MG63 (cell line): Measurements from ENCODE around the gene MRPL11. TPM values are rescaled to one million over a fixed set of nuclear protein-coding genes. Genes with fewer than 3 reads are reported as not detected.

ENCODE experiments used
- DNase-seq: peaks from one replicate; pipeline ENCODE4 v3.0.0-alpha.2; 2020
- H3K27me3 ChIP-seq: fragments of 250-450 bp; sonication (Bioruptor Pico); 2 replicates; pipeline ENCODE4 v1.5.1; 2020; ENCODE audit warnings: mild to moderate bottlenecking, moderate library complexity
- H3K36me3 ChIP-seq: fragments of 250-450 bp; sonication (Bioruptor Pico); 2 replicates; pipeline ENCODE4 v1.5.1; 2020; ENCODE audit warnings: mild to moderate bottlenecking, moderate library complexity
- H3K4me3 ChIP-seq: fragments of 250-450 bp; sonication (Bioruptor Pico); 2 replicates; pipeline ENCODE4 v1.5.1; 2020; ENCODE audit warnings: mild to moderate bottlenecking, moderate library complexity
- H3K9me3 ChIP-seq: fragments of 250-450 bp; sonication (Bioruptor Pico); 2 replicates; pipeline ENCODE4 v1.5.1; 2020; ENCODE audit warnings: mild to moderate bottlenecking, moderate library complexity
- total RNA-seq: library from RNA; depleted of rRNA; stranded (reverse); fragments of >200 nt; shearing (Covaris generic); gene quantifications from 2 replicates; pipeline ENCODE4 v1.2.3, GENCODE V29; 2014; ENCODE audit warnings: low replicate concordance; rRNA removed

MRPL11 gene
- total RNA-seq = 92.7 and 167 TPM in 2 replicates

- Histone ChIP-seq H3K9me3 (no peaks in the 10 kb centered on the region), H3K4me3 (peak within 1 kb of the TSS; percentile 81), H3K36me3 (peaks cover 8% of the 10 kb centered on the region), H3K27me3 (no peaks in the 10 kb centered on the region)
- peak; percentile 89 for DNase-seq
Measured at GRCh38 chr11:66438504-66439466, at the start of gene MRPL11. Gene MRPL11, minus strand, starts transcription at chr11:66438848. Its CDS starts 94 bp downstream, at chr11:66438754.

DNA sequence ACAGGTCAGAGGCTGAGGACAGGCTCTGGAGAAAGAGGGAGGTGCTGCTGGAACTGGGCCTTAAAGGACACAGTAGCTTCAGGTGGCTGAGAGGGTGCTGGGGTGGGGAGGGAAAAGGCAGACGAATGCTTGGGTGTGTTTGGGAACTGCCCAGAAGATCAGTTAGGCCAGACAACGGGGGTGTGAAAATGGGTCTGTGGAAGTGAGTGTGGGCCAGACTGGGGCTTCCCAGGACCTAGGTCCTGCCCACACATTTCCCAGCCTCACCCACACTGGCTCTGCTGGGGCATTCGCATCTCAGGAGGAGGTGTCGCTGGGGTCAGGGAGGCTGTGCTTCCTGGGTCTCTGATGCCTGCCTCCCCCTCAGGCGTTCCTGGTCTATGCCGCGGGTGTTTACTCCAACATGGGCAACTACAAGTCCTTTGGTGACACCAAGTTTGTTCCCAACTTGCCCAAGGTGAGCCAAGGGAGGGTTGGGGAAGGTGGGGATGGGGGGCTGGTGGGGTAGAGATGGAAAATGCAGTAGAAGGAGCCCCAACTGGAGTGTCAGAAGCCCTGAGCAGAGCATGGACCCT lies 46.2 kb upstream of the MRPL11 start:
- no peak for DNase-seq
- H3K36me3 ChIP-seq = peaks cover 18% of the 10 kb centered on the region
- H3K27me3 ChIP-seq = no peaks in the 10 kb centered on the region
- no peaks in the 10 kb centered on the region for H3K9me3 ChIP-seq
- H3K4me3 ChIP-seq = no peak overlapping the region

GRCh38 chr11:66480117-66480938 lies 41.7 kb upstream of the MRPL11 start, which contains the start of gene DPP3:
Gene DPP3, plus strand, starts transcription at chr11:66480434. Its CDS starts 1,767 bp downstream, at chr11:66482201.
- Histone ChIP-seq H3K4me3 (peak within 1 kb of the TSS; percentile 72), H3K36me3 (peaks cover 17% of the 10 kb centered on the region), H3K27me3 (no peaks in the 10 kb centered on the region), H3K9me3 (no peaks in the 10 kb centered on the region)
- DNase-seq = peak; percentile 98

DNA sequence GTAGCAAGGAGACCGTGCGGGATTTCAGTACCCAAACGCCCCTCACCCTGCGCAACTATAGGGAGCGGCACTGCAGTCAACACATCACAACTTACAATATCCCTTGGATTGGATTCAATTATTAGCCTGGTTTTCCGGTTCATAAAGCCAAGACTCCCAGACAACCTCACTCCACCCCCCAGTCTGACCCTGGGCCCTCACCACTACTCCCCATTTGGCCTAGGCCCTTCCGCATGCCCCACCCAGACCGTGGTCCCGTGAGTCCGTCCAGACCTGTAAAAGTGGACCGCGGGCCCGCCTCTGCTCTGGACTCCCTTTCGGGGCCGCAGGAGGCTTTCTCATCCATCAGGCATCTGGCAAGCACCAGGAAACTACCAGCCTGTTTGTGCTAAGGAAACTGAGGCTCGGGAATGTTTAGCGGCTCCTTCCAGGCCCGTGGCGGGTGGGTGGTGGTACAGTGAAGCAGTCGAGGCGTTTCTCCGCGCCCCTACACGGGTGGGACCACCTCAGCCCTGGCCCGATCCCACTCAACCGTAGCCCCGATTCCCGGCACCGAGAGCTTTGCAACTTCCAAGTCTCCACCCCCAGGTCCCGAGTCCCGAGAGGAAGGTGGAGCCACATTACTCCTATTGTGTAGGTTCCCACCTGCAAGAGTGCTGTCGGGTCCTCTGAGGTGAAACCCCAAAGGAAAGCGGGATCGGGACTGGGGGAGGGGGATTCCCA lies 40.9 kb upstream of the MRPL11 start:
- Histone ChIP-seq H3K4me3 (peak overlapping the region; percentile 72), H3K9me3 (no peaks in the 10 kb centered on the region), H3K36me3 (peaks cover 17% of the 10 kb centered on the region), H3K27me3 (no peaks in the 10 kb centered on the region)
- DNase-seq = peak; percentile 65

GRCh38 chr11:66478729-66479393 lies 40.2 kb upstream of the MRPL11 start:
- Histone ChIP-seq H3K4me3 (peak overlapping the region; percentile 72), H3K27me3 (no peaks in the 10 kb centered on the region), H3K36me3 (peaks cover 17% of the 10 kb centered on the region), H3K9me3 (no peaks in the 10 kb centered on the region)
- DNase-seq = no peak

DNA sequence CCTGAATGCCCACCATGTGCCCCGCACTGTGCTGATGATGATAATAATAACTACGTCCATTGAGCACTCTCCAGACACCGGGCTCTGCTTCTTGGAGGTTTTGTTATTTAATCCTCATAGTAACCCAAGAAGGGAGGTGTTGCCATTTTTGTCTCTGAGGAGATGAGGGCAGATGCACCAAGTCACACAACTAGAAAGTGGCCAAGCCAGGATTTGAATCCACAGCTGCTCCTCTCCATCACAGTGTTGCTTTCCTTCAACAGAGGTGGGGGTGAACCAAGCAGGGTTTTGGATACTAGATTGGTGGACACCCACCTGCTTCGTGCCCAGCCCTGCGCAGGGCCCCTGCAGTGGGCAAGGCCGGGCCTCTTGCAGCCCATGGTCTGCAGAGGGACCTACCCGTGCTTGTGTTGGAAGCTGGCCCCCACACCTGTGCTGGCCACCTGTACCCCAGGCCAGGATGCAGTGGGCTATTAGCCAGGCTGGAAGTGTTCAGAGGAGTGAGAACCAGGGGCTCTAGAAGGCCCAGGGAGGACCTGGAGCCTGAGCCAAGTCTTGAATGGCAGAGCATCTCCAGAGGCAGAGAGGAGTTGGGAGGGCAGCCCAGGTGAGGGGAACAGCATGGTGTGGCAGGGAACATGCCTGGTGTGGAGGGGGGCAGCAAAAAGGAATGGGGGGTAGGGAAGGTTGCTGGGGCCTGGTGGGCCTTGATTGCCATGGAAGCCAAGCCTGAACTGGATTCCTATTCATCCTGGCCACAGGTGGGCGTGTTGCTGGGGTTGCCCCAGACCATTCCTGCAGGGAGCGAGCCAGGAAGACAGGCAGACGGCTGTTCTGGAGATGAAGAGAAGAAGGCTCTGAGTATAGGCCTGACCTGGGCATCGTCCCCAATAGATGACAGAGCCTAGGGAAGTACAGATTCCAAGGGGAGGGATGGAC lies 38.9 kb upstream of the MRPL11 start:
- DNase-seq = no peak

DNA sequence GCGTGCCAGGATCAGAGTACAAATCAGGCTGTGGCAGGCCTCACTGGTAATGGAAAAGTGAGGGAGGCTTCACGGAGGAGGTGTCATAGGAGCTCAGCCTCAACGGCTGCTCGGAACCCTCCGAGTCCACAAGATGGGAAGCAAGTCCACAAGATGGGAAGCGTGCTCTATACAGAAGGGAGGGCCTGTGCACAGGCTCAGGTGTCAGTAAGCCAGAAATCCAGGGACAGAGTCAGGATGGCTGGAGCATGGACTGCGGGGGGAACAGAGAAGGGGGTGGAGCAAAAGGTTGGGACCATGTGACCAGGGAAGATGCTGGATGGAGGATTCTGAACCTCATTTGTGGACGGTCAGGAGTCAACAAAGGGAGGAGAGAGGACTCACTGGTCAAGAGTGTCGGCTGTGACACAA lies 38.2 kb upstream of the MRPL11 start:
- H3K9me3 ChIP-seq = no peaks in the 10 kb centered on the region
- DNase-seq = no peak
- peaks cover 6% of the 10 kb centered on the region for H3K36me3 ChIP-seq
- no peak overlapping the region for H3K4me3 ChIP-seq
- H3K27me3 ChIP-seq = no peaks in the 10 kb centered on the region

More for the DNA sequence above, 38.9 kb upstream of the MRPL11 start:
- Histone ChIP-seq H3K27me3 (no peaks in the 10 kb centered on the region), H3K36me3 (peaks cover 9% of the 10 kb centered on the region), H3K9me3 (no peaks in the 10 kb centered on the region), H3K4me3 (no peak overlapping the region)

DNA sequence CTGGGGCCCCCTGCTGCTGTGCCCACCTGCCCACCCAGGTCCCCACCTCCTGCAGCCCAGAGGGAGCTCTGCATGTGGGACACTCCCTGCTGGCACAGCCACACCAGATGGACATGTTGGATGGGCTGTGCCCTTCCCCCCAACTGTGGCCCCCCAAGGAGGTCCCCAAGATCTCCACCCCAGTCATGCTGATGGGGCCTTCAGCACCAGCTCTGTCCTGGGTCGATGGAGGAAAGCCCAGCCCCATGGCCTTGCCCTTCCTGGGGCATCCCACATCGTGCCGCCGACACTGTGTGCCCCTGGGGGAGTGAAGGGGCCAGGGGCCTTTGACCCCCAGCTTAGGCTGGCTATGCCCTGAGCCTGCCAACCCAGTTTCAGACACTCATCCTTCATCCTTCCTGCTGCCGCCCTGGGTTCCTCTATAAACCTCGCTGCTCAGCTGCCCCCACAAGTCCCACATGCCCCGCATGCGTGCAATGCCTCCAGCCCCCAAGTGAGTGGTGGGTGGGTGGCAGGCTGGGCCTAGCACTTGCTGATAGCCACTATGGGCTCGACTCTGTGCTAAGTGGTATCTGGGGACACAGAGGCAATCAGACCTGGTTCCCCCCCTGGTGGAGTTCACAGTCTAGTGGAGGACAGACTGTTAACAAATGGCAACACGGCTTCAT lies 37.7 kb upstream of the MRPL11 start:
- Histone ChIP-seq H3K27me3 (no peaks in the 10 kb centered on the region), H3K9me3 (no peaks in the 10 kb centered on the region), H3K4me3 (no peak overlapping the region), H3K36me3 (peaks cover 5% of the 10 kb centered on the region)
- no peak for DNase-seq

DNA sequence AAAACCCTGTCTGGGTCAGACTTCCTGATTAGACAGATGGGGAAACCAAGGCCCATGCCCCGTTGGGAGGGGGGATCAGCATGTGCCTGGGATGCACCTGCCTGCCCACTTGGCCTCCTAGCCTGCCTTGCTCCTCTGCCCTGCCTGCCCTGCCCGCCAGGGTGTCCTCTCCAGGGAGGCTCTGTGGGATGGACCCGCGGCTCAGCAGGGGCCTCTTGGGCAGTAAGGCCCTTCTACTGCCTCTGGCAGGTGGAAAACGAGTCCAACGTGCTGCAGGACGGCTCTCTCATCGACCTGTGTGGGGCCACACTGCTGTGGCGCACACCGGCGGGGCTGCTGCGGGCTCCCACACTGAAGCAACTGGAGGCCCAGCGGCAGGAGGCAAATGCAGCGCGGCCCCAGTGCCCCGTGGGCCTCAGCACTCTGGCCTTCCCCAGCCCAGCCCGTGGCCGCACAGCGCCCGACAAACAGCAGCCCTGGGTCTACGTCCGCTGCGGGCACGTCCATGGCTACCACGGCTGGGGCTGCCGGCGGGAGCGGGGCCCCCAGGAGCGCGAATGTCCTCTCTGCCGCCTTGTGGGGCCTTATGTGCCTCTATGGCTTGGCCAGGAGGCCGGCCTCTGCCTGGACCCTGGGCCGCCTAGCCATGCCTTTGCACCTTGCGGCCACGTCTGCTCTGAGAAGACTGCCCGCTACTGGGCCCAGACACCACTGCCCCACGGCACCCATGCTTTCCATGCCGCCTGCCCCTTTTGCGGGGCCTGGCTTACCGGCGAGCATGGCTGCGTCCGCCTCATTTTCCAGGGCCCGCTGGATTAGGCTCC lies 36.9 kb upstream of the MRPL11 start:
- no peaks in the 10 kb centered on the region for H3K27me3 ChIP-seq
- peaks cover 5% of the 10 kb centered on the region for H3K36me3 ChIP-seq
- no peaks in the 10 kb centered on the region for H3K9me3 ChIP-seq
- DNase-seq = no peak
- no peak overlapping the region for H3K4me3 ChIP-seq

DNA sequence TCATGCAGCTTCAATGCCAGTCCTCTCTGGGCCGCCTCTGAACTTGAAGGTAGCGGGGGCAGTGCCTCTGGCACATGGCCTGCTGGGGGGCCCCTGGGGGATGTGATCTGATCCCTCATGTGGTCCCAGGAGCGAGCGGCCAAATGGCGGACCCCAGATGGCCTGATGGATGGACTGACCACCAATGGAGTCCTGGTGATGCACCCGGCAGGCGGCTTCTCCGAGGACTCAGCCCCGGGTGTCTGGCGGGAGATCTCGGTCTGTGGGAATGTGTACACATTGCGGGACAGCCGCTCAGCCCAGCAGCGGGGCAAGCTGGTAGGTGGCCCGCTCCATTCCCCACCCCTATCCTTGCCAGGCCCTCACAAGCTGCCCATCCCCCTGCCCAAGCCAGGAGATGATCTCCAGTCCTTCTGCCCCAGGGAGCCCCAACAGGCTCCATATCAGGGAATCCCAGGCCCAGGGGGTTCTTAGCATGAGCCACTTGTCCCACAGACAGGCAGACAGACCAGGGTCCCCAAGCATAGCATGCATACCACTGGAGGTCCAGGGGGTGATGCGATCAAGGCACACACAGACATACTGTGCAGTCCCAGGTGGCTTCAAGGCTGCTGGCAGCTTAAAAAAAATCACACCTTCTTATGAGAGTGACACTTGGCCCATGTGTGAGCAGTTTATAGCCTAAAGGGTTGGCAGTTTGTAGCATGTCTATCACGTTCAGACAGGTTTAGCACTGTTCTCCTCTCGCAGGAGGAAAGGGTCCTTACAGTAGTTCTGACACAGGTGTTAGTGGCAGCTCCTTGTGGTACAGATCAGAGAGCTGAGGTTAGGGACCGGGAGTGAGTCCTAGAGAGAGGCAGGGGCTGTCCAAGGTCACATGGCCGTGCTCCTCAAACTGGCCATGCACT lies 35.2 kb upstream of the MRPL11 start:
- DNase-seq = no peak
- Histone ChIP-seq H3K27me3 (no peaks in the 10 kb centered on the region), H3K9me3 (no peaks in the 10 kb centered on the region), H3K36me3 (peaks cover 3% of the 10 kb centered on the region), H3K4me3 (no peak overlapping the region)

- H3K9me3 ChIP-seq = no peaks in the 10 kb centered on the region
- no peak overlapping the region for H3K4me3 ChIP-seq
- DNase-seq = no peak
- H3K36me3 ChIP-seq = peaks cover 3% of the 10 kb centered on the region; the same call in 1 of the 2 replicates
- H3K27me3 ChIP-seq = no peaks in the 10 kb centered on the region
Measured at GRCh38 chr11:66473167-66473566, 34.5 kb upstream of the MRPL11 start.

- DNase-seq = no peak
- no peak overlapping the region for H3K4me3 ChIP-seq
- H3K27me3 ChIP-seq = no peaks in the 10 kb centered on the region
- H3K36me3 ChIP-seq = peaks cover 3% of the 10 kb centered on the region; the same call in 1 of the 2 replicates
- H3K9me3 ChIP-seq = no peaks in the 10 kb centered on the region
Measured at GRCh38 chr11:66472054-66472453, 33.4 kb upstream of the MRPL11 start.

- DNase-seq = no peak
- H3K4me3 ChIP-seq = no peak overlapping the region
- peaks cover 3% of the 10 kb centered on the region; the same call in 1 of the 2 replicates for H3K36me3 ChIP-seq
- no peaks in the 10 kb centered on the region for H3K27me3 ChIP-seq
- H3K9me3 ChIP-seq = no peaks in the 10 kb centered on the region
Measured at GRCh38 chr11:66471142-66471541, 32.5 kb upstream of the MRPL11 start.
